HG02973 (cell line): ENCODE measurements around the gene CARNS1.

Experiments
- ATAC-seq: cut with Tn5 transposase; IDR thresholded peaks from one replicate; pipeline ENCODE4 v1.9.1; 2021; ENCODE audit warnings: moderate library complexity; ENCODE audit not compliant: unreplicated experiment

Gene CARNS1

GRCh38 chr11:67415501-67416304, at the start of gene CARNS1:
CARNS1 (plus strand) TSS chr11:67415678; CDS start chr11:67416200, 522 bp downstream.
- ATAC-seq, result no peak

- no peak for ATAC-seq
Observed at GRCh38 chr11:67365736-67366444, 49.6 kb upstream of the CARNS1 start.

GRCh38 chr11:67366546-67366945, 48.9 kb upstream of the CARNS1 start:
- ATAC-seq, result no peak

GRCh38 chr11:67366961-67367760, 48.3 kb upstream of the CARNS1 start:
- ATAC-seq, result no peak

- ATAC-seq, result no peak
Observed at GRCh38 chr11:67367761-67368227, 47.7 kb upstream of the CARNS1 start.

GRCh38 chr11:67368621-67369020, 46.9 kb upstream of the CARNS1 start:
- ATAC-seq, result no peak

GRCh38 chr11:67369275-67369674, 46.2 kb upstream of the CARNS1 start:
- no peak for ATAC-seq

- no peak for ATAC-seq
Observed at GRCh38 chr11:67369801-67370284, 45.6 kb upstream of the CARNS1 start.

- no peak for ATAC-seq
Observed at GRCh38 chr11:67370351-67371076, 45.0 kb upstream of the CARNS1 start.

- no peak for ATAC-seq
Observed at GRCh38 chr11:67371189-67371910, 44.1 kb upstream of the CARNS1 start.

GRCh38 chr11:67371911-67372320, 43.6 kb upstream of the CARNS1 start:
- ATAC-seq, result no peak

- no peak for ATAC-seq
Observed at GRCh38 chr11:67372321-67372992, 43.0 kb upstream of the CARNS1 start.

GRCh38 chr11:67372993-67373647, 42.4 kb upstream of the CARNS1 start, which contains the start of gene CLCF1:
CLCF1 (minus strand) TSS chr11:67373598; CDS start chr11:67373539, 59 bp downstream.
- no peak for ATAC-seq

GRCh38 chr11:67373648-67374570, 41.6 kb upstream of the CARNS1 start:
- no peak for ATAC-seq

- no peak for ATAC-seq
Observed at GRCh38 chr11:67374571-67375281, 40.8 kb upstream of the CARNS1 start.

- no peak for ATAC-seq
Observed at GRCh38 chr11:67375320-67376055, 40.0 kb upstream of the CARNS1 start.
